TTC549 (cell line): ENCODE results near the gene USP3.

Experiments used
- FAIRE-seq: peaks from 2 replicates; lab custom pipeline; 2012; peaks lifted over from hg19 to GRCh38; lab: Jason Lieb, UNC

Gene USP3

DNA sequence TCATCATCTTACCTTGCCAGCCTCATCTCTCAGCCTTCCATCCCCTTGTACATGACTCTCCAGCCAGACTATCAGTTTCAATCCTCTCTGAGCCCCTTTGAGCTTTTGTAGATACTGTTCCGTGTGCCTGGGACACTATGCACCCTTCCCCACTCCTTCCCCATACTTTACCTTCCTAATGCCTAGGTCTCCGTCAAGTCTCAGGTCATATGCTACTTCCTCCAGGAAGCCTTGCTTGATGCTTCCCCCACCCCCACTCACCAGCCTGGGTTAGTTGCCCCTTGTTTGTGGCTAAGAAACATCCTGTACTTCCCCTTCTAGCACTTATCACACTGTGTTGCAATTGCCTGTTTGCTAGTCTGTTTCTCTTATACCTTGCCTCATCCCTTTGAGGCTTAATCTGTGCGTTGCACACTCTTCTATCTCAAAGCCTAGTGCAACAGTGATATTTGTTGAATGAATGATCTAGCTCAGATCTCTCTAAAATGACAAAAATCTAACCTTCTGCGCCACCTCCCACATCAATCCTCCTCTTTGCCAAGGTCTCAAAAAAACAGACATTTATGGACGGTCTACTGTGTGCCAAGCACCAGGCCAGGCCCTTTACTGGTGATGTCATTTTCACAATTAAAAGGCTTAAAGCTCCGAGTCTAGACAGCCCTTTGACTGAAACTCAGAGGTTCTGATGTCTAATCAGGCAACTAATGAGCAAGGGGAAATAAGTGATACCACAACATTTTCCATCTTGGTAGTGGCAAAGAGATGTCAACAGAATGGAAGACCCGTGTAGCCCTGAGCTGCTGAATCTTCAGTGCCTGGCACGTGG lies 6.5 kb upstream of the USP3 start:
- FAIRE-seq, result no peak

DNA sequence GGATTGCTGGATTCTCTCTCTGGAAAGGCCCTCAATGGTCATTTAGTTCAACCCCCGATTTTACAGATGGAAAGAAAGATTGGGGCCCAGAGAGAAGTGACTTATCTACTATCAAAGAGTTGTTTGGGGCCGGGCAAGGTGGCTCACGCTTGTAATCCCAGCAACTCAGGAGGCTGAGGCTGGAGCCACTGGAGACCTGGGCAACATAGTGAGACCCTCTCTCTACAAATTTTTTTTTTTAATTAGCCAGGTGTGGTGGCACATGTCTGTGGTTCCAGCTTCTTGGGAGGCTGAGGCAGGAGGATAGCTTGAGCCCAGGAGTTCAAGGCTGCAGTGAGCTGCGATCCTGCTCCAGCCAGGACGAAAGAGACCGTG lies 5.2 kb upstream of the USP3 start:
- FAIRE-seq, result no peak

DNA sequence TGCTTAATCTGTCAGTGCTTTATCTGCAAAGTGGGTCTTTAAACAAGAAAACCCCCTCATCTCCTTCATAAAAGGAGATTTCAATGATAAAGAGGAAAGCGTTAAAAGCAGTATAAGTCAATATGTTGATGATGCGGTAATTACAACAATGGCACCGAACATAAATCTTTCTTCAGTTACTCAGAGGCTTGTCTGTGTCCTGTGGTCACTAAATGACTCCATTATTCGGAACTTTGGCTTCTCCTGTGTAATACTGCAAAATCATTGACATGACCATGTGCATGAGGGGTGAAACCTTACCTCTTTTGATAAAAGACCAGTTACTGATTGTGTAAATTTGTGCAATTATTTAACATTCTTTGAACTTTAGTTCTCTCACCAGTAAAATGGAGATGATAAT lies 4.8 kb upstream of the USP3 start:
- no peak for FAIRE-seq

DNA sequence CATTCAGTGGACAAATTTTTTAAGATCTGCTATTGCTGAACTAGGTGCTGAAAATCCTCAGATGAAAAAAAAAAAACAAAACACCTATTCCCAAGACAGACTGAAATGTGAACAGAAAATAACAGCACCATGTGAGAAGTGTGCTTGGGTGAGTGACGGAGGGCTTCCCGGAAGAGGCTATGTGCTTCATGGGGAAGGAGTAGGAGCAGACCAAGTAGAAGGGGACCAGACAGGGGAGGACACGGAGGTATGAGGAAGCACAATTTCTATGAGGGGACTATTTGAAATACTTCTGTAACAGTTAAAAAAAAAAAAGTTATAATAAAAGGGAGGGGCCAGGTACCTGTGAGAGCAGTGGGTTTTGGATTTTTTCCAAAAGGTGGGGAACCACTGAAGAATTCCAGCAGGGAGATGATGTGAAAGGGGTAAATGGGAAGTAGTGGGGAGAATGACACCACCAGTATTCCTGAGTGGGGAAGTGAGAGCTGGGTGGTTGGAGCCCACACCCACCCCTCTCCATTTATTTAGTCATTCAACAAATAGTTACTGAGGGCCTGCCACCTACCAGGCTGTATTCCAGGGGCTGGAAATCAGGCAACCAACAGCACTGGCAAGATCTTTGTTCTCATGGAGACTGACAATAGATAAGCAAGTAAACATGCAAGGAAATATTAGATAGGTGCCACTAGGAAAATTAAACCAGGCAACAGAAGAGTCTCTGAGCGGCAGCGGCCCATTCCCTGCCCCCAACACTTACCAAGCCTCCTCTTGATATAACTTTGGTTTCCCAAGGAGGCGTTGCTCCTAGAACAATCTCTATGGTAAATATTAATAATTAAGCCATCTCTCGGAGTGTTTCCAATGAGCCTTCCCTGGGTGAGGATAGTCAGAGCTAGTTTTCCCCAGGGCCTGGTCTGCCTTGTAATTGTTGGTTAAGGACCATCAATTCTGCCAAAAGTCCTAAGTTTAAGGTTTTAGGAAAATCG lies 3.8 kb upstream of the USP3 start:
- FAIRE-seq, result no peak

DNA sequence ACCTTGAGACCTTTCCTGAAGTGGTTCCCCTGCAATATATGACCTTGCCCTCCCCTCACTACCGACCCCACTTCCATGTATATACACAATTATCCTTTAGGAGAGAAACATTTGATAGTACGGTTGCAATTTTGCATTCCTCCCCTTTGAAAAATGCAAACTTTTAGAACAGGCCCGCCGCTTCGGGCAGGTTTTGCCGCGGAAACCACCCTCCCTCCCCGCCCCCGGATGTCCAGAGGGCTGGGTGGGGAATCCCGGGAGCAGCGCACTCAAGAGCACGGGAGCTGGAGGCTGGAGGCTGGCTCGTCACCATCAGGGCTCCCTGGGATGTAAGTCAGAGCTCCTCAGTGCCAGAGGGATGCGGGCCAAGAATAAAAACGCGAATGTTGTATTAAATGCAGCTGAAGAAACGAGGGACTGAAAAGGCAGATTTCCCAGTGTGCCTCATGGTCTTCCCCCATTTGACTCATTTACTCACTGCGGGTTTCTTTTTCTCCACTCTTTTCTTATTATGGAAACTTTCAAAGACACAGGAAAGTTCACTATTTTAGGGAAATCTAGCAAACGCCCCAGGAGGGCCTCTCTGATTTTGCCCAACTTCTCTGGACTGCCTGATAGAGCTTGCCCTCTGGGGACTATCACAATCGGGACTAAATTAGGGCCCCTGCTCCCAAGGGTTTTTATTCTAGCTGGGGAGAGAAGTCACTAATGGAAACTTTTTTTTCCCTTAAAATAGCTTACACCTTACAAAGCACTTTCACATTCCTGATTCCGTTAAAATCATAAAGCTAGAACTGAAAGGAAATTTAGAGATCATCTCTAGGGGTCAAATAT lies 2.9 kb upstream of the USP3 start:
- no peak for FAIRE-seq

DNA sequence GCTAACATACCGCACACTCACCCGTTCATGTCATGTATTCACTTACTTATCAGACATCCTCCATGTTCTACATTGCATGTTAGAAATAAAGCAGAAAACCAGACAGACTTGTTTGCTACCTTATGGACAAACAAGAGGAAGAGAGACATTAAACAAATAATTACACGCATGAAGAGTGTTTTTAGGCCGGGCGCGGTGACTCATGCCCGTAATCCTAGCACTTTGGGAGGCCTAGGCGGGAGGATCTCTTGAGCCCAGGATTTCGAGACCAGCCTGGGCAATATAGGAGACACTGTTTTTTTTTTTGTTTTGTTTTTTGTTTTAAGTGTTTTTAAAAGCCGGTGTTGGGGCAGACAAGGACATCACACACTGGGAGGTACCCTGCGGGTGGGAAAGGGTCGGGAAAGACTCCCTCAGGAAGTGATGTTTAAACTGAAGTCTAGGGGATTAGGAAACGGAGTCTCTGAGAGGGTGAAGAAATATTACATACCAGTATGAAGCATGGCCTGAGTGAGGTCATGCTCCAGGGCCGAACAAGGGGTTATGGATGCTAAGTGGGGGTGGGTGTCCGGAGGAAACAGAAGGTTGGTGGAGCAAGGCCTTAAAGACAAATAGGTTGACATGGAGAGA lies 2.1 kb upstream of the USP3 start:
- FAIRE-seq, result no peak

DNA sequence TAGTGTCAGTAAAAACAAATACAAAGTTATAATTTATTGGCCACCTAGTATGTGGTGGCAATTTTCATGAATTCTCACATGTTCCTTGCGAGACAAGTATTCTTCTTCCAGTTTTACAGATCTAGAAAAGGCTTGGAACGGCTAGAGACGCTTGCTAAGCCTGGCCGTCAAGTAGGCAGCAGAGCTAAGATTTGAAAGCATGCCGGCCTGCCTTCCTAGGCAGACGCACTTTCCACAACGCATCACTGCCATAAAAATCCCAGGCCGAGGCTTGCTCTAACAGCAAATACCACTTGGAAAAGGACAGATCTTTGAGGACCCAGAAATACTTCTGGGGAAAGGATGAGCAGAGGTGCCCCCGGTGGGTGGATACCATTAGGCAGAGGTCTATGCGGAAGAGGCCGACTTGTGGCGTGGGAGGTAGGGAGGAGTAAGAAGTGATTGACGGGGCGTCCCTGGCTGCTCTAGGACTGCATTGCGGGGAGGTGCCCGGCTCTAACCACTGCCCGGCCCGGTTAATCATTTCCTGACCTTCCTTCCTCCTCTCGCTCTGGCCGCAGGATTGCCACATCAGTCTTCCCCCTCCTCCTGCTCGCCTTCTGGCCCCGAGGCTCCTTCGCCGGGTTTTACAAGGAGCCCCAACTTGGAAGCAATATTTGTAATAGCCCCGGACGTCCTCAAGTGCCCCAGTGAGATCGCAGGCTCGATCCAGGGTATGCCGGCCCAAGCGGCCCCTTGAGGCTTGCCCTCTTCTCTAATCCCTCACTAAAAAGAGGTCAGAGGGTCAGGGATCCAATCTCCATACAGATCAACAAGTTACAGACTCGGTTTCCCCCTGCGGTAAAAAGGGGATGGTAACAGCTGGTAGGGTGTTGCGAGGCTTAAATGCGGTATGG lies 1.3 kb upstream of the USP3 start:
- FAIRE-seq, result no peak

DNA sequence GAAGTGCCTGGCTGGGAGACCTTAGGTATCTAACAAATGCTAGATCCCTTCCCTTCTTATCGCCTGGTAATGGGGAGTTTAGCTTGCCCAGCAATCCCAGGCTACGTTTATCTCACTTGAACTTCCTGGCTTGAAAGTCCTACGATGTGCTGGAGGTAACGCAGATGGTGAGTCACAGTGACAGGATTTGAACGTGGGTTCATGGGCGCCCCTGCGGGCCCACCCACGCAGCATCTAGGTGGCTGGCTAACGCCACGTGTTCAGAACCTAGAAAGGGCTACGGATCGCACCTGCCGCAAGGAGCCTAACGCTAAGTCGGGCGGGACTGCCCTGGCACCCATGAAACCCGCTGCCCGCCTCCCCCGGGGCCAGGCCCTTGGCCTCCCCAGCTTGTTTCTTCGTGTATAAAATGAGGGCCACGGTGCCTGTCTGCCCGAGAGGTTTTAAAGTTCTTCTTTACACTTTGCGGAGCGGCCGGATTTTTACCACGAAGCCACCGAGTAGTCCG lies 600 bp upstream of the USP3 start:
- FAIRE-seq, result no peak

DNA sequence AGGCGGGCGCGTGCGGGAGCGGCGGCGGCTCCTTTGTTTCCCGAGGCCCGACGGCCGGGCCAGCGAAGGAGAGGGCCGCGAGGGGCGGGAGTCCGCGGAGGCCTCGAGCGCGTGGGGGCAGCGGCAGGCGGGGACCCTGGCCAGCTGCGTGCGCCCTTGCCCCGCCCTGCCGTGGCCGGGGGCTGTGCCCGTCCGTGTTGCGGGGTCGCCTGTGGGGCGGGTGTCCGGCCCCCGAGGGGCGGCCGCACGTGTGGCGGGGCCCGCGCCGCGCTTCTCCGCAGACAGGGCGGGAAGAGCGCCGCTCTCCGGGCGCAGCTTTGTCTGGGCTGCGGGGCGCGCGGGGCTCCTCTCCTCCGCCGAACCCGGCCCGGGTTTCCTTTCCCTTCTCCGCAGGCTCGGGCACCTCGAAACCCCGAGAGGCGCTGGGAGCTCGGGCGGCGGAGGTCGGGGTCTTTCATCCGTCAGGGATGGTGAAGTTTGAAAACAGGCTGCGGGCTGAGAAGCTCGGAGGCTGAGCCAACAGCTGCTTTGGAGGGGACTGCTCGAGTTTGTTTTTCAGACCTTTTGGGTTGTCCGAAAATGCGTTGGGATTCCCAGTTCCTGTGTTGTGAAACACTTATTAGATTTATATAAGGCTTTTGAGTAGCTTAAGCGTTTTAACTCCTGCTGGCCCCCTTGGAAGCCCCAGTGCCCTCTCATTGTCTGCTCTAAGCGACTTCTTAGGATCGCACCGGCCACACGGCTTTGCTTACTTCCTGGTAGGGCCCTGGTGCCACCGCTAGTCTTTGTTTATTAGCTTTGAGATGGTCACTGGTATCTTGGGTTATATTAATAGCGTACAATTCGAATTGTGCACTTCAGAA lies 817 bp downstream of the USP3 start:
- FAIRE-seq, result no peak

DNA sequence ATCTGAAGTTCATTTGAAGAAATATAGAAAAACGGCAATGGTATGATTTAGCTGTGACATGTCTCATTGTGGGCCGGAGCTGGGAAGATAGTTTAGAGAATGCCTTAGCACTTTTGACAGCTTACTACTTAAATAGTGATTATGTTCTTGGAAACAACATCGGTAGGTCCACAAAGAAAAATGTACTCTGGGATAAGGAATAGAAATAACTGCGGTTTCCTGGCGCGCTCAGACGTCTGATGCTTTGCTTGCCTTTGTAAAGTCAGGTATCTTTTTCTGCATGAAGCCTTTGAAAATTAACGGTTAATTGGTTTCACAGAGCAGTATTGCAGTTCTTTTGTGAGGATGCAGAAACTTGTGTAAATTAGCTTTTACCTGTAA lies 1.4 kb downstream of the USP3 start:
- no peak for FAIRE-seq

DNA sequence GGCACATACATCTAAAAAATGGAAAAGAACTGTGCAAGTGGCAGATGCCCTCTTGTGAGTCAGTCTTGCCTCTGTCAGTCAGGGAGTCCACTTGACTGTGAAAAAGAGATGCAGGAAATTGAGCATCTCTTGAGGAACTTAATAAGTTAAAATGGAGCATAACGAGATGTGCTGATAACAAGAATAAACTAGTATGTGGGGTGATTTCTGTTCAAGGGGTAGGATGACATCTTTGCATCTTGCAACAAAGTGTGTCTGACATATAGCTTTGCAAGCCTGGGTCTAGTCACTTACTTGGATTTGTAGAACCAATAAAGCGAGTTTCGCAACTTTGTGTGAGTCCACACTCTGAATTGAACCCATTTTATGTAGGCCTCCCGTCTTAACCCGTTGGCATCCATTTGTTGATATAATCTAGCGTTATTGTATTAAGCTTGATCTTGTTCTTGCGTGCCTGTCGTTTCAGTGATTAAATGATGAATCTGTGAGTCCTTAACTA lies 2.2 kb downstream of the USP3 start:
- FAIRE-seq, result no peak

DNA sequence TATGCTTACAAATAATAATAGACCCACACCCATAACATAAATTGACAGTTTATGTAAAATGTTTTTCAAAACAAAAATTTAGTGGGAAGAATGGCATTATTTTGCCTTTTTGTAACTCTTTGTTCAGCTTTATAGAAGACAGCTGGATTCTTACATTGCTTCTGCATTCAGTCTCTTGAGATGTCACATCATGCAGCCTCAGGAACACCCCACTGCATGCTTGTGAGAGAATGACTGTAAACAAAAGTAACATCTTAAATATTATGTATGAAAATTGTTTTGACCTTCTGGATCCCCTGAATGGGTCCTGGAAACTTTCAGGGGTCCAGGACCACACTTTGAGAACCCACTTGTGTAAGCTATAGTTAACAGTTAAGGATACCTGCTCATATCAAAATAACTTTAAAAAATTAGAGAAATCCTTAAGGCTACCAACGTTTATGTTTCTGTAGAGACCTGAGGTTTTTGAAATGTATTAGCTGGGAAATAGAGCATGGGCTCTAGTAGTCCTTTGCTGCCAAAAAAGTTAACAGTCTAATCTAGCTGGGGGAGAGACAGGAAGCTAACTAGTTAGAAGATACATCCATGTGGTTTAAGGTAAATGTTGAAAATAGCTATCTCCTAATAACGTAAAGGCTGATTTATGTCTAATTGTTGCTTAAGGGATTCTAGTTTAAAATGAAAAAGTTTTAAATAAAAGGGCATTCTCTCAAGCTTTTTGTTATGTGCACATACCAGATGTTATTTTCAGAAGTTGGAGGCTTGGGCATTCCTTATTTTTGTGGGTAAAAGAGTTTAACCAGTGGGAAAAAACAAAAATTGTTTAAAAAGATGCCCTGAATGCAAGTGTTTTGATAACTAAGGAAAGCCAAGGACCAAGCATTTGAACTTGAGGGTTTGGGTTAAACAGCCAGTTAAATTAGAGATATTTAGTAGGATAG lies 3.8 kb downstream of the USP3 start:
- FAIRE-seq, result no peak

DNA sequence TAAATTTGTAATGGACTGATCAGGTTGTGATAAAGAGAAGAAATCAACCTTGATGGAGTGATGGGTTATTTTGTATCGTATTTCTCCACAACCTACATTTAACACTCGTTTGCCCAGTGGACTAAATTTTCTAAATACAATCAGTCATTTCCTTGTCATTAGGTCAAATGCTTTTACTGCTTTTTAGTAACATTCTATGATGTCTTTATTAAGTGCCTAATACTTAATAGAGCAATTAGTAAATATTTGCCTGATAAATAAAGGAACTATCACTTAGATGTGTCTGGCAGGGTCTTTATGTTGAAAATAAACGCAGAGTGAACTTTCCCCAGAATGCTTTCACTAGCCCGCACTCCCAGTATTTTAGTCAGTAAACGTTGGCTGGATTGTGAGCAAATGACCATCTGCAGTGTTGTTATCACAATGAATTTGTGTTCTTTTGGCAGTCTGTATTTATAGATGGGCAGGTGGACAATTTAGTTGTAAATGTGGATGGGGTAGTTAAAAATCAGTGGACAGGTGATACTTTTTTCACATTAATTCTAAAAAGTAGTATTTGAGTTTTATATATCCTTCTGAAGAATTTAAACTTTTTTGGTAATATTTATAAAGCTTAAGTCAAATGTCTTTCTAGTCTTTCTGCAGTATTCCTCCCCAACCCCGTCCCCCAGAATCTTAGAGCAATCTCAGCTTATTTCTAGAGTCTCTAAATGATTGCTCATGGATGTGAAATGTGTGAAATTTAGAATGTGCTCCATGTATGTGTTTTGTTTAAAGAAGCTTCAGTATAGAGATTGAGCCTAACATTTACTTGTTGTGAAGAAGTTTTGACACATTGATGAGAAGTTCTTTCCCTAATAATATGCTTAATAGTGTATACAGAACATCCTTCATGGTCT lies 4.9 kb downstream of the USP3 start:
- no peak for FAIRE-seq

DNA sequence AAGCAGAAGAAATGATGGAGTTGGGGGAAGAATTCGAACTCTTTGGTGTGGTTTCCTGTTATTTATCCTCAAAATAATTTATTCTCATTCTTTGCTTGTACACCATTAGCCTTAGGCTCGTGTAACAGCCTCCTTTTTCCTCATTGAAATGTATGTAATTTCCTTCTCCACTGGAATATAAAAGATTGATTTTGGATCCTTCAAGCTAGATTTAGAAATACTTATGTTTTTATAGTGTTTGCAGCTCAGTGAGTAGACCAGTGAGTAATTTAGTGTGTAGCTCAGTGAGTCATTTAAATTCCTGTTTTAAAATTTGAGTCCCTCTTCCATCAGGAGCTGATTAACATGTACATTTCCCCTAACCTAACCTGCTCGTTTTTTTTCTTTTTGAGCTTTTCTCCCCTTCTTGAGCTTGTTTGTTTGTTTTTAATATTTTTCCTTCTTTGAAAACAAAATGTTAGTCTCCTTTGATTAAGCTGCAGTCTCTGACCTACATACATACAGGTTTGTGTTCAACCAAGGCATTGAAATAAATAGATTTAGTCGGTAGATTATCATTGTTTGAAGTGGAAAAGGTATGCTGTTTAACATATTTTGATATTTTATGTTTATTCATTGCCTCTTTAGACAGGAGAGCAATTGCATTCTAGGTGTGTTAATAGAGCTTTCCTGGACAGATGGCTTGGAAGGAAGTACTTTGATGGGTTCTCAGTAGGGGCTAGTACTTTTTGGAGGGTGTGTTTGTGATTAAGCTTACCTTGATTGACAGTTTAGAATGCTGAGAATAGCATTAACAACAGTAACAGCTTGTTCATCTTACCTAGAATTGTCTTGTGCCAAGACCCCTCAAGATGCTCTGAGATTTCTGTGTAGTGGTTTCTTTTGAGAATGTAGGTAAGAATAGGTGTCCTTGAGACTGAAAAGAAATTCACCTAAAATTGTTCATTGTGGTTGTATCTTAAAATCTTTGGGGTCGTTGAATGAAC lies 5.9 kb downstream of the USP3 start:
- FAIRE-seq, result no peak

DNA sequence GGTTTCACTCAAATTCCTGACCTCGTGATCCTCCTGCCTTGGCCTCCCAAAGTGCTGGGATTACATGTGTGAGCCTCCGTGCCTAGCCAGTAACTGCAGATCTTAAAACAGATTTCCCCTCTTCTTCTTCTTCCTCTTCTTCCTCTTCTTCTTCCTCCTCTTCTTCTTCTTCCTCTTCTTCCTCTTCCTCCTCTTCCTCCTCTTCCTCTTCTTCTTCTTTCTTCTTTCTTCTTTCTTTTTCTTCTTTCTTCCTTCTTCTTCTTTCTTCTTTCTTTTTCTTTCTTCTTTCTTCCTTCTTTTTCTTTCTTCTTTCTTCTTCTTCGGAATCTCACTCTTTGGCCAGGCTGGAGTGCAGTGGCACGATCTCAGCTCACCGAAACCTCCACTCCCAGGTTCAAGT lies 7.8 kb downstream of the USP3 start:
- no peak for FAIRE-seq

DNA sequence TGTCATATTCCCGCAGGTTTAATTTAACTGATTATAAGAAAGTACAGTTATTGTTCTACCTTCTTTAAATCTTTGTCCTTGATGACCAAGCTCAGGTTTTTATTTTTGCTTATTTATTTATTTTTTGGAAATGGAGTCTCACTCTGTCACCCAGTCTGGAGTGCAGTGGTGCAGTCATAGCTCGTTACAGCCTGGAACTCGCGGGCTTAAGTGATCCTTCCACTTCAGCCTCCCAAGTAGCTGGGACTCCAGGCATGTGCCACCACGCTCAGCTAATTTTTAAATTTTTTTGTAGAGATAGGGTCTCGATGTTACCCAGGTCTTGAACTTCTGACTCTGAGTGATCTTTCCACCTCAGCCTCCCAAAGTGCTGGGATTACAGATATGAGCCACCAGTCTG lies 8.9 kb downstream of the USP3 start:
- FAIRE-seq, result no peak
